Tibial nerve (tissue), 4 donors: Measurements from ENCODE around the gene ZNF423.

ENCODE experiments used
- CTCF ChIP-seq, 5 experiments: fragments of 200-600 bp in 3 of 5; fragments of 450-650 bp in 2 of 5; sonication (generic) in 3 of 5; IDR thresholded peaks; one replicate each; pipeline ENCODE4 v1.5.1; 2016 to 2019; ENCODE audit warnings: antibody characterized with exemption in 5 of 5, mild to moderate bottlenecking in 3 of 5, moderate library complexity in 2 of 5
- EP300 ChIP-seq, 2 donors: sonication (generic); formaldehyde crosslinking; IDR thresholded peaks; one replicate each; pipeline ENCODE4 v1.6.1; 2017; ENCODE audit warnings: antibody characterized with exemption in 2 of 2, mild to moderate bottlenecking in 1 of 2

- TF ChIP-seq CTCF (IDR thresholded peaks at IDR 0.05) = no peak
- TF ChIP-seq EP300 (IDR thresholded peaks at IDR 0.05) = no peak
These were observed 289.5 kb downstream of the ZNF423 start for GRCh38 chr16:49566432-49566831.
